ENCODE data around the gene FSTL4.
"Not testable (repeated sequence)": the region's sequence is repeated elsewhere in the genome, so short reads cannot be mapped to it uniquely, and the experiment has no call there.

Gene FSTL4

DNA sequence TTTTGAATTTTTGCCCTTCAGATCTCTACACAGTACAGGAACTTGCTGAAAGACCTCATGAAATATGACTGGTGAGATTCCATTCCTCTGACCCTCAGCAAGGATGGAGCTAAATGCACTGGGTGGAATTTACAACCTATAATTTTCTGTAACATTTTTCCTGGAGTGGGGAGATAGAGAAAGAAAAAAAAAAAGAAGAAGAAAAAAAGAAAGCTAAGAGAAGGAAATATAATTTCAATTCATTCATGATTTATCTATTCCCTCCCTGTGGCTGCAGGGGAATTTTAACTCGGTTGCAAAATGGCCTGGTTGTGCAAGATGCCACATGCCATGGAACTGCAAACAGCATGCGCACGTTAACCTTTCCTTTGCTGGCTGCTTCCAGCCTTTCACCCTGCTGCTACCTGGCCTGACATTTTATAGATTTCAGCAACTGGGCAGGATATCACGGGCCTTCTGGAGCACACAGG, 155.4 kb downstream of the FSTL4 start:
- no peak for DNase-seq (ENCODE audit: low spot score)

- no peak for DNase-seq (ENCODE audit: low spot score)
Measured at GRCh38 chr5:133455676-133456075, 156.7 kb downstream of the FSTL4 start.

- no peak for DNase-seq (ENCODE audit: low spot score)
Measured at GRCh38 chr5:133454442-133454841, 157.9 kb downstream of the FSTL4 start.

- DNase-seq (ENCODE audit: low spot score), result no peak
Measured at GRCh38 chr5:133453831-133454230, 158.5 kb downstream of the FSTL4 start.

- no peak for DNase-seq (ENCODE audit: low spot score)
Measured at GRCh38 chr5:133453084-133453780, 159.1 kb downstream of the FSTL4 start.

GRCh38 chr5:133451926-133452325, 160.4 kb downstream of the FSTL4 start:
- DNase-seq (ENCODE audit: low spot score), result no peak

DNA sequence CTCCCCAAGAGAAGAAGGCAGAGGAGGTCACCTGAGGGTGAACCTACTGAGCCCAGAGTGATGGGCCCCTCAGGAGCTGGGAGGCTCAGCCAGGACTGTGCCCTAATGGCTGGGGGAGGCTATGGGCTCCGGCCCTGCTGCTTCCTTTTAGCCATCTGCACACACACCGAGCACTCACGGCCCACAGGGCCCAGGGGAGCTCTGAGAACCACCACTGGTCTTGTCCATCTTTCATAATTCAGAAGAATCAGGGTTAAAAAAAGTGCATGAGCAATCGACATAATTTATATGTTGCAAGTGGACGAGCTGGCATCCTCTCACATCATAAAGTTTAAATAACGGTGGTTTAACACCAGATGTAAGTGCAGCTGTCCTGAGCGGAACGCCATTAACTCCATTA, 162.1 kb downstream of the FSTL4 start:
- no peak for DNase-seq (ENCODE audit: low spot score)

DNA sequence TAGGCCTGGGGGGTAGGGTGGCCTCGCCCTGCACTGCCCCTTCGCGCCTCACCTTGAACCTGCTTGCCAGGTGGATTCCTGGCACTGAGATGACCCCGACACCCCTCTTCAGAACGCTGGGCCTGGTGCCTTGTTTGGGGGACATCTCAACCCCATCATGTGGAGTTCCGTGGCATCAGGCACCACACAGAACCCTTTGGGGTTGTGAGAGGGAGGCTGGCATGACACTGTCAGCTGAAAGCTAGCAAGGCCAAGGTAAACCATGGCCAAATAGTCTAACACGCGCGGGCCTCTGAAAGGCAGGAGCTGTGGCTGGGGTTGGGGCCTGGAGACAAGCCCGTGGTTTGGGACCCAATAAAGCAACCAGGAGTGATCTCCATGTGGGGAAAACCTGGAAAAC, 163.2 kb downstream of the FSTL4 start:
- DNase-seq (ENCODE audit: low spot score), result no peak

GRCh38 chr5:133446440-133446839, 165.9 kb downstream of the FSTL4 start:
- no peak for DNase-seq (ENCODE audit: low spot score)

DNA sequence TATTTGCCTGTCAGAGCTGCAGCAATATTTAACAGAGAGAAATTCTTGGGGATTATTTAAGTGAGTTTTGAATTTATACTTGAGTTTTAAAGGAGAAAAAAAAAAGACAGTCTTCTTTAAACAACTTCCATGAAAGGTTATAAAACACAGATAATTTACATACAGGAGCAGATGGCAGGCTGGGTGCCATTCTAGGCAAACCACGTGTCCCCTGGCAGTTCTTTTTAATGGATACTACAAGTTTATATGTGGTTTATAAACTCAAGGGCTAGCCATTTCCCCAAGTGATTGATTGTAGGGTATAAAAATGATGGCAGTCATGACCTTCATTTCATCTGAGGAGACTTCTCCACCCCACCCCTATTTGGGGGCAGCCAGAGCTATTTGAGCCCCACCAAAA, 166.6 kb downstream of the FSTL4 start:
- no peak for DNase-seq (ENCODE audit: low spot score)

DNA sequence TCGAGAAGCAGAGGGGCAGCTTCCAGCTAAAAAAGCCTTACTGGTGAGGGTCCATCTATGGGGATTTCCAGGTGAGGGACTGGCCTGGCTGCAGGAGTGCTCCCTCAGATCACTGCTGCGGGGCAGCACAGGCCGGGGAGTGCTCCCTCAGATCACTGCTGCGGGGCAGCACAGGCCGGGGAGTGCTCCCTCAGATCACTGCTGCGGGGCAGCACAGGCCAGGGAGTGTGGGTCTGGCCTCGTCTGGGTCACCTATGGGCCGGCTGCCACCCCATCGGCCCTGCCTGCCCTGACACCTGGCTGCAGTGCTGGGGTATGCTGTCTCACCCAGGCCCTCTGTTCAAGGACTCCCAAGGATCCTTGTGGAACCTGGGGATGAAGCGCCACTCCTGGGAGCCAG, 167.1 kb downstream of the FSTL4 start:
- DNase-seq (ENCODE audit: low spot score), result not testable (repeated sequence)

- DNase-seq (ENCODE audit: low spot score), result no peak
Measured at GRCh38 chr5:133444711-133445110, 167.6 kb downstream of the FSTL4 start.

DNA sequence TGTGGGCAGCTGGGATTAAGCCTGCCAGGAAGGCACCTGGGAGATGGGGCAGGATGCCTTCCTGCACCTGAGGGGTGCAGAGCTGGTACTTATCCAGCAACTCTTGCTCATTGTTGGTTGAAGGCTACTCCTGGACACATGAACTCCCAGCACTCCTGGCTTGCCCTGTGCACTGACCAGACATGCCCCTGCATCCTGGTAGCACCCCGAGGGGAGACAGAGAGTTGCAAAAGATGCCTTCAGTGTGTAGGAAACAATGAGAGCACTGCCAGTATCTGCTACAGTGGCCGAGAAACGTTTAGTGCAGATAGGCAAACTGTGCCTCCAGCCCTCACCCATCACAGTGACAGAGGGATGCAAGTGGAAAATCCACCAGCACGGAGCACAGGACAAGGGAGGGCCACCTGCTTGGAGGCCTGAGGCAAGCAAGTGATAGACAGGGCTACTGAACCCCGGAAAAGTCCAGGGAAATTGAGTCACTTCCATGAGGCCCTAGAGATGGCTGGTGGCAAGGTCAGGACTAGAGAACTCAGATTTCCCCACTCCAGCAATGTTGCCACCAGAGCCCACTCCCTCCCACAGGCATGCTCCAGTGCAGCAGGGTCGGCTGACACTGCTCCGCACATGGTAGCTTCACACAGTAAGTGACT, 171.1 kb downstream of the FSTL4 start:
- DNase-seq (ENCODE audit: low spot score), result no peak

DNA sequence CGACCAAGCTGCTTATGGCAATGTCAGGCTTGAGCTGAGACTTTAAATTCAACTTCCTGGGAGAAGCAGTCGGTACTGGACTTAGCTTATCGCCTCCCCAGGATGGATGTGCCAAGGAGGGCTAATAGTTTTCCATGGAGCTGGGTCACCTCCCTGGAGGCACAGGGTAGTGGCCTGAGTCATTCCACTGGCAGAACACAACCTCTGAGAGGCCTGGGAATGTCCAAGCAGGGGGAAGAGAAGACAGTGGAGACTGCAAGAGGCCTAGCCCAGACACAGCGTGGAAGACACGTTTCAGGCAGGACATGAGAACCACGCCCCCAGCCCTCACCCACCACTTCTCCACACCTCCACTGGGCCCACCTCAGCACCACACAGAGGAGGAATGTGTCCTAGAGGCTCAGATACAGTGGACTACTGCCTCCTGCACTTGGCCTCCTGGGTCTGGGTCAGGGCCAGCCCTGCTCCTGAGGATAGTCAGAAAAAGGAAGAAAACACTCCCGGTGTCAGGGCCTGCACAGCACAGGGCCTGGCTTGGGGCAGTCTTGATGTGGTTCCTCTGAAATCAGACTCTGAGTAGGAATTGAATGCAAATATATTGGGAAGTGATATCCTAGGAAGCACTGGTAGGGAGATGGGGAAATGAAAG, 171.8 kb downstream of the FSTL4 start:
- DNase-seq (ENCODE audit: low spot score), result no peak

DNA sequence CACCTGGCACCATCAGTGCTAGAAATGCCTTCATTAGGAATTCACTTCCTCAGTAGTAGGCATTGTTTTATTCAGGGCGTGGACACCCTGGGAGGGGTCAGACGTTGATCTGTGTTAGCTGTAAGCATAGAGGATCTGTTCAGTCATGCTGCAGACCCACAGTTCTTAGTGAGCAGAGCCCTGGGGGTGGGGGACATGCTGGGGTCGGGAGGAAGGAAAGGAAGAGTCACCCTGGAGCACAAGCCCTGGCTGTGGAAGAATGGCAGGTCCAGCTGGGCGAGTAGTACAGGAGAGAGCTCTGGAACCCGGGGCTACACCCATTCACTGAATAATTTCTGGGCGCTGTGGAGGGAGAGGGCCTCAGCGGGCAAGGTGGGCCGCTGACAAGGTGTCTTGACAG, 172.5 kb downstream of the FSTL4 start:
- no peak for DNase-seq (ENCODE audit: low spot score)

- no peak for DNase-seq (ENCODE audit: low spot score)
Measured at GRCh38 chr5:133438487-133438886, 173.9 kb downstream of the FSTL4 start.

DNA sequence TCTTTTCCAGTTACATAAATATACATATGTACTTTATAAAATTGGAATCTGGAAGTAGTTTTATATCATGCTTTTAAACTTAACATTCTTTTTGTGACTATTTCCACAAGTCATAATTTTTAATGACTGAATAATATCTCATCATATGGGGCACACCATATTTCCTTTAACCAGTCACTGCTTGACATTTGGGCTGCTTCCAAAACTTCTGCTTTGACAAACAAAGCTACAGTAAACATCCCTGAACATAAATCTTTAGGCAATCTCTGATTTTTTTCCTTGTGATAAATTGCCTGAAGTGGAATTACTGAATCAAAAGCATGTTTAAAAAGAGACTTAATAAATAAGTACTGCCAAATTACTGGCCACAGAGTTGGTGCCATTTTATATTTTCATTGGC, 178.0 kb downstream of the FSTL4 start:
- DNase-seq (ENCODE audit: low spot score), result no peak

DNA sequence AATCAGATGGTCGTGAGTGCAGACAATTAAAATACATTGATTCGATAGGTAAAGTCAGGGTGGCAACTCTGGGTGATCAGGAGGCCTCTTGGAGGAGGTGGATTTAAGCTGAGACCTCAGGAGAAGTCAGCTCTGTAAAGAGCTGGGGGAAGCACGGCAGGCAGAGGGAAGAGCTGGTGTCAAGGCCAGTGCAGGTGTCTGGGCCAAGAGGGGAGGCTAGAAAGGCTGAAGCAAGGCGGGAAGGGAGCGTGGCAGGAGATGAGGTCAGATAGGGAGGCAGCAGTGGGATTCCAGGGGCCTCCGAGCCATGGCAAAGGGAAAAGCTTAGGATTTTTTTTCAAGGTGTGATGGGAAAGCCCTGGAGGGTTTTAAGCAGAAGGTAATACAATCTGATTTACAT, 178.7 kb downstream of the FSTL4 start:
- DNase-seq (ENCODE audit: low spot score), result no peak

DNA sequence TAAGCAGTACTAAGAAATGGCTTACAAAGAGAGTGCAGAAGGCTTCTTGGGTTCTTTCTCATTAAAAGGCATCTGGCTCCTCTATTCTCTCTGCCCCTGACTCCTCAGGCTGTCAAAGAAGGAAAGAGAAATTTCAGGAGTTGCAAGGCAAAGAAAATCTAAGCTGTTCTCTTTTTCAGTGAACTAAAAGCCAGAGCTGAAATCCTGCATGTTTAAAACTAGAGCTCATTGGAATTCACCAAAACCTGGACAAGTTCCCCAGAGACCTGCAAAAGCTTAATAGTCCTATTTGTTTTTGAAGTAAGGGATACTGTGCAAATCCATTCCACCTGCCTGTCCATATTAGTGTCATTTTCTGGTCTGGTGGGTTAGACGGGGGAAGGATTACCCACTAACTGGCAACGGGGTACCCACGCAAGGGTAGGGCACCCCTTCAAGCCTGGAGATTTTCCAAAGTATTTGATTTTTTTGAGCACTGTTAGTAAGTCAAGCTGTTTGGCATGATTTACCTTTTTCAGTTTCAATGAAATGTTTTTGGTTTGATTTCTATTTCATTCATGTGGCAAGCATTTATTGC, 179.3 kb downstream of the FSTL4 start:
- no peak for DNase-seq (ENCODE audit: low spot score)

DNA sequence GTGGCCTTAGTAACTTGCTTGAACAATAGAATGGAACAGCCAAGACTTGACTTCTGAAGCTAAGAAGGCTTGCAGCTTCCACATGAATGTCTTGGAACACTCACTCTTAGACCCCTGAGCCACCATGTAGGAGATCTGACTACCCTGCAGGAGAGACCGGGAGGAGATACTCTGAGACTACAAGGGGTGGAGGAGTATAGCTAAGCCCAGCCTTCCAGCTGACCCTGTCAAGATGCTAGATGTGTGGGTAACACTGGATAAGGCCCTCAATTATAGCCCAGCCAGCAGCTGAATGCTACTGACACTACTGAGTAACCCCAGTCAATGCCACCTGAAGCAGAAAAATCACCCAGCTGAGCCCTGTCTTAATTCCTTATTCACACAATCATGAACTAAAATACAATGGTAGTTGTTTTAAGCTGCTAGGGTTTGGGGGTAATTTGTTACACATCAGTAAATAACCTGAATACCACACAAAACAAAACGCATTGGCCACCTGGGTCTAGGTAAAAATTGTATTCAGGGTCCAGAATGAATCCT, 180.9 kb downstream of the FSTL4 start:
- DNase-seq (ENCODE audit: low spot score), result no peak

- DNase-seq (ENCODE audit: low spot score), result no peak
Measured at GRCh38 chr5:133430095-133430494, 182.2 kb downstream of the FSTL4 start.

DNA sequence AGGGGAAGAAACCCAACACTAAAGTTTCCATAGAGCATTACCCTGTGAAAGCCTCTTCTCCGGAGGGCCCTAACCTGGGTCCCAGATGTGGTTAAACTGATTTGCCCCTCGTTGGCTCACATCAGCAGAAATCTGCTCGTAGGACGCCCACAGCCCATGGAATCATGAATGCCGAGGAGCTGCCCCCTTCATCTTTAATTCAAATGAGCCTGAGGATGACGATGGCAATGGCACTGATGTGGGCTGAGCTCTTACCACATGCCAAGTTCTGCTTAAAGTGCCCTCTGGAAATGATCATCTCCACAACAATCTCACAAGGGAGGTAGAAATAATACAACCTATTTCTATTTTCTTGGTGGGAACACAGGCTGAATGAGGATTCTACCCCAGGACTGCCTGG, 183.3 kb downstream of the FSTL4 start:
- no peak for DNase-seq (ENCODE audit: low spot score)
